RCC 7860 (cell line): ENCODE measurements around the gene TCF7L2.

Source experiments
- DNase-seq: peaks from one replicate; pipeline ENCODE4 v3.0.0-alpha.2; 2015; ENCODE audit warnings: low spot score
- FAIRE-seq: peaks from 2 replicates; lab custom pipeline; 2012; peaks lifted over from hg19 to GRCh38; lab: Jason Lieb, UNC

TCF7L2 gene

DNA sequence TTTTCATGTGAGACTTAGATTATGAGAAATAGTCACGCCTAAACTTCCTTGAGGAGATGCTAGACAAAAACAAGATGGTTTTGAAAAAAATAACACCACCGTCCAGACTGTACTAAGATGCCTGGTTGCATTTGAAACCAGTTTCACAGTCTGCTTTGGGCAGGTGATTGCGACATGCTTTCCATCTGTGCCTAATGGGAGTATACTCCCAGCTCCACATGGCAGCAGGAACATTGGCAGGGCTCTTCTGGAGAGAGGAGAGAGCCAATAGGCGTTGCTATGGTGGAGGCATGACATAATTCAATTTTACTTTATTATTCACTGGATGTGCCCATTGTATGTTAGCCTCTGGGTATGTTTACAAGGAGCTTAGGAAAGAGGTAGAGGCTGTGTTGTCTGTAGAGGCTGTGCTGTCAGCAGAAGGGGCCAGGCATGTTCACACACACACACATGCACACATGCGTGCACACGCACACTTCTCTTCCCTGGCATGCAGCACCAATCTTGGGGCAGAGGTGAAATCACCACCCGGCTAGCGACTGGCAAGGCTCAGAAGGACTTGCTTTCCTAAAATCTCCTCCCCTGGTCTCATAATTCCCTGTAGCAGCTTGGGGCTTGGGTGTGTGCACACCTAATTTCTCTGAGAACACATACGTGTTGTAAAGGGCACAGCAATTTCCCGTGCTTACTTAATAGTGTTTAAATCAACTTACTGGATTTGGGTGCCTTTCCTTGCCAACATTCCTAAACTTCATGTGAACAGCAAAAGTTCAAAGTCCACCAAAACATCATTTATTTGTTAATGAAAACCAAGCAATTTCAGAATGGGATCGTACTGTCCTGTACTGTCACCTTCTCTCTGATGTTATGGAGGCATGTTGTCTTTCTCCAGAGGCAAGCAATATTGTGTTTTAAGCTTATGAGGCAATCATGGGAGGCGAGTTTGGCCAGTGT, 162.1 kb downstream of the TCF7L2 start:
- FAIRE-seq: no peak
- DNase-seq: no peak

DNA sequence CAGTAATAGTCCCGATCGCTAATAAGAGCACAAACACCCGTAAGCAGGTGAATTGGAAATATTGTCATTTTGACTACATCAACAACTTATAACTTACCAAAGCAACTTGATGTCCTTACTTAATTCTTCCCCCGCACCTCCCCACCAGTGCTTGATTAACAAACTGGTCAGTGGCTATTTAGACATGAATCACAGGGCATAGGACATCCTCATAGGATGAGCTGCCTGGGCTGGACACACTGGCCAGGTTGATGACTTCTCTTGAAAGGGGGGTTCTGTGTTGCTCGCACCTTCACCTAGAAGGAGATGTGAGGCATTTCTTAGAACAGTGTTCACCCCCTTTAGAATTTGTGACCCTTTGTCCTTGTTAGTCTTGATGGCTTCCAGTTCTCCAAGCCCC, 163.2 kb downstream of the TCF7L2 start:
- no peak for DNase-seq
- no peak for FAIRE-seq

DNA sequence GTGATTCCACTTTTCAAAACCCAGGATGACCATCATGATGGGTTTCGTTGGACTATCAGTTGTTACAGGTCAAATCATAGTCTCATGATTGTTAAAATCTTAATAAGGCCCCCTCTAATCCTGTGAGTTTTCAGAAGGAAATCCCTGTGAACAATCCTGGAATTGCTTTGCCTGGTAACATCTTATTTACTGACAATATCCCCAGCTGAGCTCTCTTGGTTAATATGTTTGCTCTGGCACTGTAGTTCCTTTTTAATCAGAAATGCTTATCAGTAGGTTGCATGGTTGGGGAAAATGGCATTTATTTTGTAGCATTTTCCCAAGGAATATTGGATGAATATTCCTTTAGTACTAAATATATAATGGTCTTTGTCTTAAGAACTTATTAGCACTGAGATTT, 163.9 kb downstream of the TCF7L2 start:
- FAIRE-seq (no peak), DNase-seq (no peak)

- DNase-seq (no peak), FAIRE-seq (no peak)
Observed at GRCh38 chr10:113115556-113115955, 165.5 kb downstream of the TCF7L2 start.

DNA sequence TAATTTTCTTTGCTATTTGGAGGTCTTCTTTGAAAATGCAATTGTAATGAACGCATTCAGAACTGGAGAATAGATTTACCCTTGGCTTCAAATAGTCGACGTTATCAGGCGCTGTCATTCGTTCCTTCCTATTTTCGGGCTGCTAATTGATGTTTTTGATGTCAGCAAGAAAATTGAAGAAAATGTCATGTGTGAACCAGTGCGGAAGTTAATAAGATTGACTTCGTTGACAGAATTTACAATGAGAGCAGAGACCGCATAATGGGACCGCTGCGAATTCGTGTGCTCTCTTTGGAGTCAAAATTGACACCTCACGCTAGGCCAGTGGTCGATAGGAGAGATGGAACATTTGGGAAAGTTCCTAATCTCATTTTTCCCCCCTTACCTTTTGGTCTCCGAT, 168.8 kb downstream of the TCF7L2 start:
- no peak for FAIRE-seq
- no peak for DNase-seq

GRCh38 chr10:113119801-113120200, 169.8 kb downstream of the TCF7L2 start:
- no peak for FAIRE-seq
- DNase-seq: no peak

DNA sequence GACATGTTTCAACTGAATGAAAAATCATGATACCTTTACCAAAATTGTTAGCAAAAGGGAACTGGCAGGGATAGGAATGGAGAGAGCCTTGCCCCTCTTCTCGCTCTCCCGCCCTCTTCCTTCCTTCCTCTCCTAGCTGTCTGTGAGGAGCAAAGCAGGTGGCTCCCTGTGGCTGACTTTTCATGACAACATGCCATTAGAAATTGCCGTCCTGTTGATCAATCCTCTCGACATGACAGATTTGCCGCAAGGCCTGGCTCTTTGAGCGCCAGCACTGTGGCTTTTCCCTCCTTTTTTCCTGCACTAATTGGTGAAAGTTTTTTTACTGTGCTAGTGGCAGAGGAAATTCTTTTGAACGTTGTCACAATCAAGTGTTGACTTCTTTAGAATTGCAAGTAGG, 171.1 kb downstream of the TCF7L2 start:
- no peak for FAIRE-seq

DNA sequence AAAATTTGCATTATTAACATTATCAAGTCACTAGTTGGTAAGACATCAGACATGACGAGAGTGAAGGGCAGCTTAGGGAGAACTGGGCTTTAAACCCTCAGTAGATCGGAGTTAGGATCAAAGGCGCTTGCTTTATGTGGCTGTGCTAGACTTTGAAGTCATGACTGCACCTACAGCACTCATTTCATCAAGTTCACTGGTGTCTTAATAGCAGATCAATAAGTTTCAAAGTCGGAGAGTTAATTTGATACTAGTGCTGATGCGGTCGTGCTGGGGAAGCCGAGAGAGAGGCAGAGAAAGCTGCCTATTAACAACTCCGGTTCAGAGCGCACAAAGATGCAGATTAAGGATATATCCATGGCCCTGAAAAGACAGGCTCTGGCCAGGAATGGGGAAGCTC, 172.9 kb downstream of the TCF7L2 start:
- DNase-seq (no peak), FAIRE-seq (no peak)

More for the DNA sequence above, 171.1 kb downstream of the TCF7L2 start:
- no peak for DNase-seq

DNA sequence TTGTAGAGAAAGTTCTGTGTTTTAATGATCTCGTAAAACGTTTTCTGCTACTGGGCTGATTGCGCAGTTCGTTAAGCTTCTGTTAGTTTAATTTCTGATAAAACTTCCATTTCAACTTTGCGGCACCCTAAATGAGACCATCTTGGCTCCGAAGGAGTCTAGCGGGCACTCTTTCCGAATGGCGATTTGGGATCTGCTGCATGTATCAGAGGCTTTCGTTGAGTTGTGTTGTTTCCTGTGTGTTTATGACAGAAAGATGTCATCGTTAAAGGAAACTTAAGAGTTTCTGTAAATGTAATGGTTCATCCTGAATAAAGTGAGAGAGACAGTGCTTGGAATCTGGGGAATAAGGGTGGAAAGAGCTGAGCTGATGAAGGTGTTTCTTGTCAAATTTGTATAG, 174.7 kb downstream of the TCF7L2 start:
- DNase-seq (no peak), FAIRE-seq (no peak)

- DNase-seq (no peak), FAIRE-seq (no peak)
Observed at GRCh38 chr10:113125612-113126011, 175.6 kb downstream of the TCF7L2 start.

DNA sequence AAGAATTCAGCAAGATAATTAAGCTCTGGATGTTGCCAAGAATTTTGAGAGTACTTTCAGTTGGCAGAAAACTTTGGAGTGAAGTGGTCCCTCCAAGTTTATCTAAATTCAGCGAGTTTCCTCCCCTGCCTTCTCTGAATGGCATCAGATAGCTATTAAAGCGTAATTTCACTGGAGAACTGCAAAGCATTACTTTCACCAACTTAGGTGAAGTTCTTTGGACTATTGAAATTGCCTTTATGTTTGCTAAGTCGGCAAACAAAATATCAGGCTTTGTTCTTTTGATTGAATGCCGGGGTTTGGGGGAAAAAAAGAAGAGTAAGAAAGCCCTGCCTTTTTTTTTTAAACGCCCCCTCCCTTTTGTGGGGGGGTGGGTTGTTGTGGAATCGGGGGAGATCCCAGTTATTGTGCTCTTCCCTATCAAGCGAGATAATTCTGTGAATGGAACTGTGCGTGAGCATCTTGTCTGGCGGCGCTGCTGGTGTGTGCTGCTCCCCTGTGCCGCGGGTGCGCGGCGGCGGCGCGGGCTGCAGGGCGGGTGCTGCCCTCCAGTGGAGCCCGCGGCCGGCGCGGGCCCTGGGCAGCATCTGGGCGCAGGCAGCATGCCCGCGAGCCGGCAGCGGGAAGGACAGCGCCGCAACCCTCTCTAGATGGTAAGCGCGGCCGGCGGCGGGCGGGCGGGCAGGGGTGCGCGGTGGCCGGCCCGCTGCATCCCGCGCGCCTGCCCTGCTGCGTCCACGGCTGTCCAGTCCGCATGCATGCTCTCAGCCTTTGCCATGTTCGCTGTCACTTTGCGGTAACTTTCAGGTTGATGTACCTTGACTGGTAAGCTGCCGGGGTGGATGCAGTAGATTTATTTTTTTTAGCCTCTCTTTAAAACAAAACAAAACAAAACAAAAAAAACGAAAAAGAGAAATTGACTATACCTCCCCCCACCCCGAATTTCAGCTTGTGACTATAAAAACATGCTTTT, 176.5 kb downstream of the TCF7L2 start:
- DNase-seq: peak; percentile 63
- FAIRE-seq: no peak

- FAIRE-seq (no peak), DNase-seq (no peak)
Observed at GRCh38 chr10:113127261-113127900, 177.3 kb downstream of the TCF7L2 start.

- DNase-seq: no peak
- FAIRE-seq: no peak
Observed at GRCh38 chr10:113127901-113128283, 177.8 kb downstream of the TCF7L2 start.

DNA sequence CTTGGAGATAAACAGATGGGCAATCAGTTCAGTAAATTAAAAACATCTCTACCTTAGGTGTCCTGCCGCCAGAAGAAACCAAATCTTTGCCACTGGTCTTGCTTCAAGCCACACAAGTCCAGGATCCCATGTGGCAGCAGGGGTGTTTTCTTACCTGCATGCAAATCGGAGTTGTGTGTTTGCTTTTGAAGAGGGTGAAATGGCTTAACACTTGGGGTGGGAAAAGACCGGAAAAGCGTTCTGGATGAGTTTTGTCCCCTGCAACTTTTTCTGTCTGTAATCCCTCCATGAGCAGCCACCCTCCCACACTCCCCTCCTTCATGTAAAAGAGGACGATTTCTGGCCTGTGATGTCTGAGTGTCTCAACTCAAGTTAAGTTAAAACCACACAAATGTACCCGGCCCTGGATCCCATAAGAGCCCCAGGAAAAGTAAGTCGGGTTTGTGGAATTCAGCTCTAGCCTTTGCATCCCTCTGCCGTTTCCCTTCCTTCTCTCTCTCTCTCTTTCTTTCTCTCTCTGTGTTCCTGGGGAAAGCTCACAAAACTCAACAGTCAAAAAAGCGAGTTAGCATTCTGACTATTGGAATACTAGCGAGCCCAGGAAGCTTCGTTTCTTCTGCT, 178.5 kb downstream of the TCF7L2 start:
- no peak for DNase-seq
- FAIRE-seq: no peak

DNA sequence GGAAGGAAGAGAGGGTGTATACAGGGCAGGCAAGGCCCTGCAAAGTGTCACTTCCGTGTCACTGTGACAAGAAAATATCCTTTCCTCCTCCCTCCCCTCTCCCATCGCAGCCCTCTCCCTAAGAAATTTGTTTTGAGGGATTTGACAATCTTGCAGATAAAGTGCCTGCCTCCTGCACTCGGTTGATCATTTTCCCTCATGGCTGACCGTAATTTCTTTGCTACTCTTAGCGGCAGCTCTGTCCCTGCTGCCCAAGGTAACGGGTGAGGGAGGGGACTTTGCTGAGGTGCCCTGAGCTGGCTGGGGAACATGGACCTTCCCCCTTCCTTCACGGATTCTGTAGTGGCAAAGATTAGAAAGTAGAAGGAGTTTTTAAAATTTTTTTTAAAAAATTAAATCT, 179.1 kb downstream of the TCF7L2 start:
- DNase-seq (no peak), FAIRE-seq (no peak)

GRCh38 chr10:113130014-113130641, 180.1 kb downstream of the TCF7L2 start:
- no peak for FAIRE-seq
- no peak for DNase-seq

DNA sequence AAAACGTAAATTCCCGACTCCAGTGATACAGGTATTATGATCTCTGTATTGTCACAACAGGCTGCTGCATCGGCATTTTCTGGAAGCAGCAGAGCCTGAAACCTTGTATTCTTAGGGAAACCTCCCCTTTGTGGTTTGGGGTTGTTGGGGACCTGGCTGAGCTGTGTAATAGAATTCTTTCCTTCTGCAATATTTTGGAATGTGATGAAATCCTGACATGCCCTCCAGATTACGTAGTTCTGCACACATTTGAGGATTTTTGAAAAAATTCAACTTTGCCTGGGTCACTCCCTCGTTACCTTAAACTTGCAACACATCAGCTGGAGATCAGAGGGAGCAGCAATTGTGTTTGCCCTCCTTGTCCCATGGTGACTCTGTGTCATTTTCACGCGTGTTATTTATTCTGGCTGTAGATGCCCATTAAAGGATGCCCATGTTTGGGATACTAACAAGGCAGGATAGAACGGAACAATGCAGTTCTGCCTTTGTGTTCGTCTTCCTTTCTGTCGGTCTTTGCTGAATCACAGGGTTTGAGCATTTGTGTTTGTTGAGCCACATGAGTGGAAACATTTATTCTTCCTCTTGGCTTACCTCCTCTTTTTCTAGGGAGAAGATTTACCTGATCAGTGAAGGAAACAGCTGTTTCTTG, 181.7 kb downstream of the TCF7L2 start:
- DNase-seq (peak; percentile 24), FAIRE-seq (no peak)

DNA sequence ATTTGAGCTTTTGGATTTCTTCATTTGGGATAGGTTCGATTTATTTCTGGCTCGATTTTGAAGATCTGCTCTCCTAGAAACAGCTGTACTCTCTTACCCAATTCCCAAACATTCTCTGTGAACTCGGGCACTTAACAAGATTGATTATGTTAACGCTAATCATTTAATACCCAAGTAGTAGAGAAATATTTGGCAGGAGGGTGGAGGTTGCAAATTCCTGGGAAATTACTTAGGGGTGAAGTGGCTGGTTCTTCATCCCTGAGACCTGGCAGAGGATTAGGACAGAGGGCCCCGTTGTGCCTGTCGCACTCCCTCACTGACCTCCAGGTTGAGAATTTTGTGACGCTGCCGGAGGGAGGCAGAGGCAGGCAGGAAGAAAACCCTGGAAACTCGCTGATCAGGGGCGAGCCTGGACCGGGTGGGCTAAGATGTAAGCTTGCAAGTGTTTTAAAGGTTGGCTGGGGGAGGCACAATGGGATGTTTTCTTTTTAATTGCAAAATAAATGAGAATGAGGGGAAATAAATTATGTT, 182.6 kb downstream of the TCF7L2 start:
- FAIRE-seq: no peak

GRCh38 chr10:113133497-113134115, 183.6 kb downstream of the TCF7L2 start:
- DNase-seq: no peak
- no peak for FAIRE-seq

More for the DNA sequence above, 182.6 kb downstream of the TCF7L2 start:
- DNase-seq: no peak
